HG02642 (cell line): Measurements from ENCODE around the gene CFAP54.
"Not testable (repeated sequence)": the region's sequence is repeated elsewhere in the genome, so short reads cannot be mapped to it uniquely, and the experiment has no call there.

Experiments
- ATAC-seq: cut with Tn5 transposase; IDR thresholded peaks from one replicate; pipeline ENCODE4 v1.9.1; 2021; ENCODE audit warnings: mild to moderate bottlenecking; ENCODE audit not compliant: unreplicated experiment, poor library complexity

CFAP54 gene

DNA sequence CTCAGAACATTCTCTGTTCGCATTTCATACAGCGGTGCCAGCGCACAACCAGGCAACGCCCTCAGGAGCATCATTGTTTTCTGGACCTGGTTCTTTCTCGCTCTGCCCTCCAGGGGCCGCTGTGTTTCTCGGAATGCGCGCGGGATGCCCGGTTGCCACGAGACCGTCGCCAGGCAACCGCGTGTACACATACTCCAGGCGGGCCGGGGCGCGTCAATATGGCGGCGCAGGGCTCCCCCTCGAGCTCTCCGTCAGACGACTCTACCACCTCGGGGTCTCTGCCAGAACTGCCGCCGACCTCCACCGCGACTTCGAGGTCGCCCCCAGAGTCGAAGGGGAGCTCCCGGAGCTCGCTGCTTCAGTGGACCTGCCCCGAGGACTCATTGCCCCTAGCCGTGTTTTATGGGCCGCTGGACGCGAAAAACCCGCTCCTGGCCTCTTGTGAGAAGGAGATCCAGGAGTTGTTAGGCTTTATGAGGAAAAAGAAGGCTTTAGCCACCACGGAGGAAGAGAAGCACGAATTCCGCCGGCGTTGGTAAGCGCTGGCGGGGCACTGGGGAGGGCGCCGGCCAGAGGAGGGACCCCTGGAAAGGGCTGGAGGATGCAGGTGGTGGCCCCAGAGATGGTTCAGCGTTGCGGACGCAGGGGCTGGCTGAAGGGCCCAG is at the start of gene CFAP54:
Gene CFAP54, plus strand, starts transcription at position 186 of the 665 bp plus-strand sequence. Its CDS starts 33 bp downstream, at position 219.
- ATAC-seq = peak; percentile 97

GRCh38 chr12:96441816-96442215 is 47.6 kb upstream of the CFAP54 start:
- ATAC-seq = no peak

GRCh38 chr12:96442906-96443305 is 46.5 kb upstream of the CFAP54 start:
- ATAC-seq = no peak

DNA sequence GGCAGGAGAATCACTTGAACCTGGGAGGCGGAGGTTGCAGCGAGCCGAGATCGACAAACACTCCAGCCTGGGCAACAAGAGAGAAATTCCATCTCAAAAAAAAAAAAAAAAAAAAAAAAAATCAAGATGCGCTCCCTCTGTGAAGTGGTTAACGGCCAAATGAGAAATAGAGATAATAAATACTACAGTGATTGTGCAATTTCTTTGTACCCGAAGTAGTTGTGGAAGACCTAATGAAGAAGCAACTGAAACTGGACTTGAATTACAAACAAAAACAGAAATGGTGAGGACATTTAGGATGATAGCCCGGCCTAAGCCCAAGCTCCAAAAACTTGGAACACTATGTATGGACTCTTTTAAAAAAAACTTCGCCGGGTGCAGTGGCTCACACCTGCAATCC is 45.0 kb upstream of the CFAP54 start:
- ATAC-seq = no peak

DNA sequence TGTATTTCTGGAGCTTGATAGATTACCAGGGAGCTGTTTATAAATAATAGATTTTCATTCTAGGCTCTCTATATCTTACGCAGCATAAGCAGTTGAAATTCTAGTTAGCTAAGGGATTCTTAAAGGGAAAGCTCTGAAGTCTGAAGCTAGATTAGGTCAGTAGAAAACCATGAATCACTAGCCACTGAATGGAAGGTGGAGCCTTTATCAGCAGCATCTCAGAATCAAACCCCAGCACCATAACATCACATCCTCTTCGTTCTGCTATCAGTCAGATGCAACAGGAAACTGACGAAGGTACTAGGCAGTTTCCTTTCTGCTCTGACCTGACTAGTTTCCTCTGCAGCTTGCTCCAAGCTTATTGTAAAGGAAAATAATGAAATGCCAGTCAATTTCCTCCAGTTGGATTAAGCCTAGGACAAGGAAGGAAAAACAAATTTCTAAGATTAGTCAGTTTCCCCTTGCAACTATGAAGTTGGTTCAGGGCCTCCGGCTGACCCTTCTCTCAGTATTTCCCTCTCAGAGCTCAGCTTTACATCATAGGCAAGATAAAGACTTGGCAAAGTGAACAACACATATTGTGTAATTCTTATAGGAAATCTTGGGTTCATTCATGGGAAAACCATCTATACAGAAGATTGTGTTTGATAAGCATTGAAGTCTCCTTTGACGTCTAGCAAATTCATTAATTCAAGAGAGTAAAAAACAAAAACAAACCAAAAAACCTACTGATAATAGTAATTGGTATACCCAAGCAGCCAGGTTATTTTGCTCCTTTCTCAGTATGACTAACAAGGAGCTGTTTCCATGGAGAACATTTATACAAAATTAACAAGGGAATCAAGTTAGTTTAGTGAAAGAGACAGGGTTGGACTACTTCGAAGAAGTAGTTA is 43.4 kb upstream of the CFAP54 start:
- ATAC-seq = peak; percentile 85

DNA sequence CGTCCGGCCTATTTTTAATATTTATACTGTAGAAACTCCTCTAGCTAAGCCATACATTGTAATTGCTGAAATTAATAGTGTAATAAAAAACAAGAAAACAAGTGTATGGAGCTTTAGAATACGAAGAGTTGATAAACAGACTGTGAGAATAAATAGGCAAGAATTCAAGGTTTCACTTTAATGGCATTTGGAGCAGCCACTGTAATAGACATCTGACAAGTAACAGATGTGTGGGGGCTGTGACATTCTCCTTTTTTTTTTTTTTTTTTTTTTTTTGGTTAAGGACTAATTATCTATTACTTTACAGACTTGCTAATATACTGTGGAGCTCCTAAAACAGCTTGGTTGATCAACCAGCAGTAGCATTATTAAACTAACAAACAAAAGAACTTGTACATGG is 42.1 kb upstream of the CFAP54 start:
- no peak for ATAC-seq

- ATAC-seq = no peak
Measured at GRCh38 chr12:96448300-96448699, 41.1 kb upstream of the CFAP54 start.

GRCh38 chr12:96452261-96452922 is 37.0 kb upstream of the CFAP54 start:
- no peak for ATAC-seq

DNA sequence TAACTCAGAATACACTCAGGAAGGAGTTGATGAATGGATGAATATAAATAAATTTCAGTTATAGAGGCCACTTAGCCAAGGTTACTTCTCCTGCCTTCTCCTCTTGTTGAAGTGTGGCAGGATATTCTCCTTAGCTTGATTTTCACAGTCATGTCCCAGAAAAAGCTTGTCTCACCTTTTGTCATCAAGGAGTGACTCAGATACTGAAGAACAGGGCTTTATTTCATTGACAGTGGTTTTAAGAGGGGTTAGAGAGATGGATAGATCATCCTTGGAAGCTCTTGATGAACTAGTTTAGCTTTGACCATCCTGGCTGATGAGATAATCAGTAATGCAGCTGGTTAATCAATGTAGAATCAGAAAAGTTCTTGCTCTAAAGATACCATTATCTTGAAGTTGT is 35.0 kb upstream of the CFAP54 start:
- no peak for ATAC-seq

DNA sequence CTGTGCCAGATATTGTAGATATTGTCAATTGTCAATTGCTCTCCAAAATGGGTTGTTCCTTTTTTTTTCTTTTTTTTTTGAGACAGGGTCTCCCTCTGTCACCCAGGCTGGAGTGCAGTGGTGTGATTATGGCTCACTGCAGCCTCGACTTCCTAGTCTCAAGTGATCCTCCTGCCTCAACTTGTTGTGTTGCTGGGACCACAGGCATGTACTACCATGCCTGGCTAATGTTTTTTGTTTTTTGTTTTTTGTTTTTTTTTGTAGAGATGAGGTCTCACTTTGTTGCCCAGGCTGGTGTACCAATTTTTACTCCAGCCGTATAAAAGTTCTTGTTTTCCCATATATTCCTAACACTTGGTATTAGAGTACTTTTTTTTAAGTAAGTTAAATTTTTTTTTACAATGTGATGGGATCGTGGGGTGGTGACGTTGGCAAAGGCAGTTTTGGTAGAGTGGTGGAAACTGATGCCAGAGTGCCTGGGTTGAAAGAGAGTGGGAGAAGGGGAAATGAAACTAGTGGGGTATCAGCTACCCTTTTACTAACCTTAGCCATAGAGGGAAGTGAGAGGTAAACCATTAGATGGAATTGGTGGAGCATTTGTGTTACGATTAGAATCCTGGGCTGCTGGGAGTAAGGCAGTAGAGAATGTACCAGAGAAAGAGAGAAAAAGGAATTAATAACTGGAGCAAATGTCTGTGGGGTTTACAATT is 33.0 kb upstream of the CFAP54 start:
- peak; percentile 79 for ATAC-seq

GRCh38 chr12:96457191-96457930 is 32.0 kb upstream of the CFAP54 start:
- ATAC-seq = no peak

DNA sequence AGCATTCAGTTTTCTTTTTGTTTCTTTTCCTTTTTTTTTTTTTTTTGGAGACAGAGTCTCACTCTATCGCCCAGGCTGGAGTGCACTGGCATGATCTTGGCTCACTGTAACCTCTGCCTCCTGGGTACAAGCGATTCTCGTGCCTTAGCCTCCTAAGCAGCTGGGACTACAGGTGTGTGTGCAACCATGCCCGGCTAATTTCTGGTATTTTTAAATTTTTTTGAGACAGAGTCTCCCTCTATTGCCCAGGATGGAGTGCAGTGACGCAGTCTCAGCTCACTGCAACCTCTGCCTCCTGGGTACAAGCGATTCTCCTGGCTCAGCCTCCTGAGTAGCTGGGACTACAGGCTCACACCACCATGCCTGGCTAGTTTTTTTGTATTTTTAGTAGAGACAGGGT is 30.1 kb upstream of the CFAP54 start:
- ATAC-seq = not testable (repeated sequence)

GRCh38 chr12:96462571-96463280 is 26.7 kb upstream of the CFAP54 start:
- no peak for ATAC-seq

GRCh38 chr12:96465896-96466295 is 23.5 kb upstream of the CFAP54 start:
- ATAC-seq = no peak

DNA sequence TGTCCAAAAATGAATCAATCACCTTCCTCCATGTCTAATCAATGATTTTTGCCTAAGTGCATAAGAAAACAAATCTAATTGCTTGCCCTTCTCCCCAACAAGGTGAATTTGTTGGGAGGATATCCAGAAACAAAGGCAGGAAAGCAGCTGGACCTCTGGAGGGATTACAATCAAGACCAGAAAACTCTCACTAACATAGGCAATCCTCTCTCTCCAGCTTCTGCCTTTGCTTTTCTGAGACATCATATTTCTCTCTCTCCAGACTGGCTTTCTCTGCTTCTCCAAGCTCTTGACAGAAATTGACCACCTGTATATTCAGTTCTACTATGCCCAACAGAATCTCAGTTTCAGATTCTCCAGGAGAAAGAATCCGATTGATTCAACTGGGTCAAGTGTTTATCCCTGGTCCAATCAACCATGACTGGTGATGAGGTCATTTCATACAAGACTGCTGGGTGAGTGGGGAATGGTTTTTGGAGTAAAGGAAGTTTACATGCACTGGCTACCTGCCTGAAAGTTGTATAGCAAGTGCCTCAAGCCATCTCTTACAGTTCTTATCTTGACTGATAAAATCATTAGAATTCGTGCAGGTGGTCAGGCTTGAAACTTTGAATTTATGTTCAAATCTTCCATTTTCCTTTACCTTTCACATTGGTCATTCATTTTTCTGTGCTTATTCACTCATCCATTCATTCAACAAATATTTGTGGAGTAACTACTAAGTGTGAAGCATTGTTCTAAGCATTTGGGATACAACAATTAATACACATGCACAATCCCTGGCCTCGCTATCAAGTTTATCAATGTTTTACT is 22.2 kb upstream of the CFAP54 start:
- ATAC-seq = no peak

- ATAC-seq = no peak
Measured at GRCh38 chr12:96471368-96472050, 17.9 kb upstream of the CFAP54 start.

DNA sequence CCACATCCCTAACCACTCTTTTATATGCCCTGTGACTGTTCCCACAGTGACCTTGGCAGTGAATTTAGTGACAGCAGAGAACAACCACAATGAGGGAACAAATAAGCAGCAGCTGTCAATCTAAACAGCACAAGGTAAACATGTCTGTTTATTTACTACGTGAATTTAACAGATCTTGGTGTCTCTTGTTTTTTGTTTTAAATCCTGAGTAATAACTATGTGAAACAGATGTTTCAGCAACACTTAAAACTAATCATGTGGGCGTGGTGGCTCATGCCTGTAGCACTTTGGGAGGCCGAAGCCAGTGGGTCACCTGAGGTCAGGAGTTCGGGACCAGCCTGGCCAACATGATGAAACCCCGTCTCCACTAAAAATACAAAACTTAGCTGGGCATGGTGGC is 17.0 kb upstream of the CFAP54 start:
- no peak for ATAC-seq
